HEK293T (cell line): ENCODE results near the gene FIGLA.

Source experiments
- BHLHE40 ChIP-seq: fragments of 450-650 bp; IDR thresholded peaks from 2 replicates; pipeline ENCODE4 v1.6.1; 2016; ENCODE audit warnings: mild to moderate bottlenecking, moderate library complexity, borderline replicate concordance
- CTBP1 ChIP-seq: fragments of 450-650 bp; IDR thresholded peaks from 2 replicates; pipeline ENCODE4 v1.6.1; 2016; ENCODE audit warnings: borderline replicate concordance
- FOXA1 ChIP-seq: fragments of 450-650 bp; IDR thresholded peaks from 2 replicates; pipeline ENCODE4 v1.6.1; 2016; ENCODE audit warnings: mild to moderate bottlenecking
- FOXM1 ChIP-seq: fragments of 450-650 bp; IDR thresholded peaks from 2 replicates; pipeline ENCODE4 v1.6.1; 2017; ENCODE audit warnings: mild to moderate bottlenecking, borderline replicate concordance
- L3MBTL2 ChIP-seq: fragments of 450-650 bp; conservative IDR thresholded peaks from 2 replicates; pipeline ENCODE4 v1.6.1; 2016; ENCODE audit warnings: mild to moderate bottlenecking
- PKNOX1 ChIP-seq: fragments of 450-650 bp; IDR thresholded peaks from 2 replicates; pipeline ENCODE4 v1.6.1; 2016
- SP1 ChIP-seq: fragments of 450-650 bp; IDR thresholded peaks from 2 replicates; pipeline ENCODE4 v1.6.1; 2017
- ZNF384 ChIP-seq: fragments of 450-650 bp; IDR thresholded peaks from 2 replicates; pipeline ENCODE4 v1.6.1; 2016

GRCh38 chr2:70753902-70754301 is 36.5 kb downstream of the FIGLA start:
- no peak for TF ChIP-seq PKNOX1
- TF ChIP-seq SP1, result no peak
- no peak for TF ChIP-seq ZNF384
- no peak for TF ChIP-seq CTBP1
- TF ChIP-seq FOXM1, result no peak
- TF ChIP-seq L3MBTL2, result no peak
- no peak for TF ChIP-seq BHLHE40
- no peak for TF ChIP-seq FOXA1
